ENCODE data around the gene HCFC2.

HCFC2 gene

GRCh38 chr12:104126548-104126947 lies 62.2 kb downstream of the HCFC2 start:
- no peak for DNase-seq

GRCh38 chr12:104130760-104131159 lies 66.4 kb downstream of the HCFC2 start:
- DNase-seq, result no peak

GRCh38 chr12:104131609-104132008 lies 67.3 kb downstream of the HCFC2 start:
- no peak for DNase-seq

GRCh38 chr12:104132351-104132956 lies 68.1 kb downstream of the HCFC2 start:
- no peak for DNase-seq

- no peak for DNase-seq
Measured at GRCh38 chr12:104133321-104133720, 69.0 kb downstream of the HCFC2 start.

- DNase-seq, result no peak
Measured at GRCh38 chr12:104133866-104134265, 69.5 kb downstream of the HCFC2 start.

GRCh38 chr12:104134882-104135281 lies 70.6 kb downstream of the HCFC2 start:
- DNase-seq, result no peak

GRCh38 chr12:104136577-104136976 lies 72.2 kb downstream of the HCFC2 start:
- no peak for DNase-seq

GRCh38 chr12:104137001-104137901 lies 72.9 kb downstream of the HCFC2 start:
- DNase-seq, result peak; percentile 26

- peak; percentile 94 for DNase-seq
Measured at GRCh38 chr12:104137902-104138796, 73.8 kb downstream of the HCFC2 start, which contains the start of gene NFYB. NFYB (minus strand) TSS chr12:104138210; CDS start chr12:104135453, 2,757 bp downstream.

- DNase-seq, result no peak
Measured at GRCh38 chr12:104138797-104139152, 74.4 kb downstream of the HCFC2 start.

- DNase-seq, result no peak
Measured at GRCh38 chr12:104142543-104142942, 78.2 kb downstream of the HCFC2 start.

GRCh38 chr12:104143002-104143401 lies 78.7 kb downstream of the HCFC2 start:
- DNase-seq, result no peak

- DNase-seq, result no peak
Measured at GRCh38 chr12:104143918-104144317, 79.6 kb downstream of the HCFC2 start.

GRCh38 chr12:104147346-104147745 lies 83.0 kb downstream of the HCFC2 start:
- no peak for DNase-seq

GRCh38 chr12:104150416-104150815 lies 86.1 kb downstream of the HCFC2 start:
- DNase-seq, result no peak

GRCh38 chr12:104152685-104153241 lies 88.4 kb downstream of the HCFC2 start:
- DNase-seq, result no peak

GRCh38 chr12:104154286-104154685 lies 90.0 kb downstream of the HCFC2 start:
- DNase-seq, result peak; percentile 45

GRCh38 chr12:104154806-104155205 lies 90.5 kb downstream of the HCFC2 start:
- no peak for DNase-seq

All from DMS79 (cell line).